ENCODE measurements around the gene CEBPG.
A peak's percentile ranks its signal among the peaks of the same experiment; 100 is the strongest.

Gene CEBPG

GRCh38 chr19:33408116-33408515 lies 34.6 kb downstream of the CEBPG start:
- DNase-seq, result no peak

GRCh38 chr19:33408538-33409434 lies 35.3 kb downstream of the CEBPG start:
- no peak for DNase-seq

- no peak for DNase-seq
Measured at GRCh38 chr19:33409906-33410685, 36.6 kb downstream of the CEBPG start.

GRCh38 chr19:33410915-33411401 lies 37.4 kb downstream of the CEBPG start:
- no peak for DNase-seq

- DNase-seq, result no peak
Measured at GRCh38 chr19:33411621-33412180, 38.2 kb downstream of the CEBPG start.

GRCh38 chr19:33412601-33413425 lies 39.3 kb downstream of the CEBPG start:
- DNase-seq, result no peak

GRCh38 chr19:33413426-33413725 lies 39.9 kb downstream of the CEBPG start:
- DNase-seq, result no peak

GRCh38 chr19:33413868-33414666 lies 40.6 kb downstream of the CEBPG start:
- DNase-seq, result no peak

- DNase-seq, result no peak
Measured at GRCh38 chr19:33414667-33415605, 41.4 kb downstream of the CEBPG start.

- peak; percentile 24 for DNase-seq
Measured at GRCh38 chr19:33416307-33417215, 43.1 kb downstream of the CEBPG start.

GRCh38 chr19:33417751-33418150 lies 44.2 kb downstream of the CEBPG start:
- no peak for DNase-seq

GRCh38 chr19:33418461-33418860 lies 45.0 kb downstream of the CEBPG start:
- no peak for DNase-seq

- DNase-seq, result no peak
Measured at GRCh38 chr19:33418871-33419787, 45.6 kb downstream of the CEBPG start.

GRCh38 chr19:33419788-33420130 lies 46.2 kb downstream of the CEBPG start:
- no peak for DNase-seq

GRCh38 chr19:33420821-33421220 lies 47.3 kb downstream of the CEBPG start:
- DNase-seq, result no peak

GRCh38 chr19:33421368-33421767 lies 47.9 kb downstream of the CEBPG start:
- no peak for DNase-seq

GRCh38 chr19:33422369-33423180 lies 49.1 kb downstream of the CEBPG start:
- no peak for DNase-seq

GRCh38 chr19:33424181-33424580 lies 50.7 kb downstream of the CEBPG start:
- DNase-seq, result no peak
